GM18951 (cell line): Measurements from ENCODE around the gene DTL.

Source experiments
- POLR2A ChIP-seq: IDR thresholded peaks from 4 replicates; pipeline ENCODE4 v1.6.1; 2011; ENCODE audit warnings: mild to moderate bottlenecking; ENCODE audit not compliant: insufficient read length, insufficient read depth; ENCODE audit errors: extremely low read depth
- in situ Hi-C: fragments of 300-500 bp; cut with MboI; formaldehyde crosslinking; loops from one replicate; pipeline ENCODE4 v1.12.0; 2022; ENCODE audit warnings: low sequenced_read_pairs, mixed read lengths, inconsistent platforms; ENCODE audit not compliant: unreplicated experiment

Gene DTL

GRCh38 chr1:212110617-212111016 lies 75.1 kb downstream of the DTL start:
- no peak for TF ChIP-seq POLR2A
- in situ Hi-C loops = no loop called here

GRCh38 chr1:212111536-212111935 lies 76.0 kb downstream of the DTL start:
- in situ Hi-C loops = no loop called here

GRCh38 chr1:212113706-212114105 lies 78.2 kb downstream of the DTL start:
- no peak for TF ChIP-seq POLR2A

More at GRCh38 chr1:212111536-212111935, 76.0 kb downstream of the DTL start:
- TF ChIP-seq POLR2A = no peak

GRCh38 chr1:212118167-212118871 lies 82.8 kb downstream of the DTL start:
- TF ChIP-seq POLR2A = no peak
- in situ Hi-C loops = no loop called here

More at GRCh38 chr1:212113706-212114105, 78.2 kb downstream of the DTL start:
- in situ Hi-C loops = no loop called here

DNA sequence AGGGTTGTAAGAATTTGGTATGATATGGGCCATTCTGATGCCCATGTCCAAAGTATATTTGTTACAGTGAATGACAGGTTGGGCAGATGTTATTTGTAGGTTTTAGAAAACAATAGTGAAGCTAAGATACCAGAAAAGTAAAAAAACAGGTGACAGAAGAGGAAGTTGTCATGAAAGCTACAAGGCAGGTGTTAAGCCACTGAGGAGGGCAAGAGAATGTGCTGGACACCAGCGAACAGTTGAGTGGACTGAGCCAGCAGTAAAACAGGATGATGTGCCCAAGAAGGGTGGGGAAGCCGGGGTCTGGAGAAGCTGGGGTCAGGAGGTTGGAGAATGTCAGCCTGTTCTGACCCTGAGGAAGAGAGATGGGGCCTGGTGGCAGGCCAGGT lies 83.3 kb downstream of the DTL start:
- in situ Hi-C loops = no loop called here
- no peak for TF ChIP-seq POLR2A

- TF ChIP-seq POLR2A = no peak
- in situ Hi-C loops = no loop called here
Observed at GRCh38 chr1:212119397-212119837, 83.9 kb downstream of the DTL start.

- in situ Hi-C loops = no loop called here
- TF ChIP-seq POLR2A = no peak
Observed at GRCh38 chr1:212119863-212120262, 84.3 kb downstream of the DTL start.

DNA sequence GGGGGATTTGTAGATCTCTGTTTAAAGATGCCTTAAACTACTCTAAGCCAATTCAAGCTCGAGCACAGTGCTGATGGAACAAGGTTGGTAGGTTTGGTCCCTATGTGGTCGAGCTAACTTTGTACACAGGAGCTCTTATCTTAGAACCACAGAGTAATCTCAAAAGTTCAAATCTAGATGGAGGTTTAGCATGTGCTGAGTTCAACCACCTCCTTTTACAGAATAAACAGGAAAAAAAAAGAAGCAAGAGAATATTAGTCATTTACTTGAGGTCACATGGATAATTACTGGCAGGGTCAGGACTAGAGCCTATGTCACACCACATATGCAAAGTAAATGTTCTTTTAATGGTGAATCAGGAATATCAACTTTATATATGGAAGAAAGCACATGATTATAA lies 86.2 kb downstream of the DTL start:
- in situ Hi-C loops = no loop called here
- TF ChIP-seq POLR2A = no peak

DNA sequence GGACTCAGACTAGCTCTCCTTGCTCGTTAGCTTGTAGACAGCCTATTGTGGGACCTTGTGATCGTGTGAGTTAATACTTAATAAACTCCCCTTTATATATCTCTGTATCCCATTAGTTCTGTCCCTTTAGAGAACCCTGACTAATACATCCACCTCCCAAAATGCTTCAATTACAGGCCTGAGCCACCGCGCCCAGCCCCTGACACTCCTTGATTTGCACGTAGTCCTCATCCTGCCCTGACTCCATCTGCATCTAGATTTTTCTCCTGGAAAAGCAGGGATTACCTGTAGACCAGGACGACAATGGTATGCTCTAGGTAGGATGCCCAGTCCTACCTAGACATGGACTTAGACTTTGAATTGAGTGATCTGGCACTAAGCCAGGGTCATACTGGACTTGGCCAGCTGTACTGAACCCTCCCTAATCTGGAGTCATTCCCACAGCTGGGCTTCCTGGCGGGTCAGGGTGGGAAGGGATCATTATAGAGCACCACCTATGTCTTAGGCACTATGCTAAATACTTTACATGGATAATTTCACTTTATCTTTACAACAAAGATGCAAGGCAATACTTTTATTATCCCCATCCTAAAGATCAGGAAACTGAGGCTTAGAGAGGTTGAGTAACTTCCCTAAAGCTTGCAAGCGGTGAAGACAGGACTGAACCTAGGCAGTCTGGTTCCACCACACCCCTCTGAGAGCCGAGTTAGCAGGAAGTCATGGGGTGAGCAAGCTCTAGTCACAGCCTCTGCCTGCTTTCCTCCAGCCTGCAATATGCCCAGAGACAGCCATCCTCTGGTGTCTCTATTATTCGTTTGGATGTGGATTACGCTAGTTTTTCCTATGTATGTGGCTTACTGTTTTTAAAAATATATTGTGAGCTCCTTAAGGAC lies 89.4 kb downstream of the DTL start:
- no peak for TF ChIP-seq POLR2A
- in situ Hi-C loops = no loop called here

GRCh38 chr1:212125654-212126053 lies 90.1 kb downstream of the DTL start:
- TF ChIP-seq POLR2A = no peak

DNA sequence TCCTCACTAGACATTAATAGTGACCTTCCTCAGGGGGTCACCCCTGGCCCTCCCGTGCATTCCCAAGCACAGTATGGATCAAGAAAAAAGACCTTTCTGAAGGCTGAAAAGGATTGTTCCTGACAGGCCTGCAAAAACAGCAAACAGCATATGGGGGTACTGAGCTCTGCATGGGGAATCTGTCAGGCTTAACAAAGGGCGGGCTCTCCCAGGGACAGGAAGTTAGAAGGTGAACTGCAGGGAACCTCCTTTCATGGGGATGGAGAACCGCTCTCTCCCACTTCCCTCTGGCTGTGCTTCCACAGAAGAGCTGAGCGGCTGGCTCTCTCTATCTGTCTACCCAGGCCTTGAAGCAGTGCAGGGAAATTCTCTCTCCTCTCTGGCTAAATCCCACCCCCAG lies 91.7 kb downstream of the DTL start:
- no peak for TF ChIP-seq POLR2A
- in situ Hi-C loops = no loop called here

More at GRCh38 chr1:212125654-212126053, 90.1 kb downstream of the DTL start:
- in situ Hi-C loops = no loop called here

DNA sequence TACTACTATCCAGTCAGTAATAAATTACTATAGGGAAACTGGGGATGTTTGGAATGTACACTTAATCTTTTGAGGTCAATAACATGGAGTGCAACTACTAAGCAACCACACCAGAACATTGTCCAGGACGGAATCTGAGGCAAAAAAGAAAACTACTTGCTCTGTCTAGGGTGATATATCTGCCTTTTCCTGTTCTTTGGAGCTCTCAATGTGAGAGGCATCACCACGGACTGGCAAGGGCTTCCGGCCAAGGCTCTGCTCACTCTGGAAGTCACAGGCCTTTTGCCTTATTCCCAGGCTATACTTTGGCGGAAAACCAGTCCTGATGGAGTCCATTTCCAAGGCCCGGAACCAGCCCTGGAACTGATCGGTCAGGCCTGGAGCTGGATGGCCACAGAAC lies 94.2 kb downstream of the DTL start:
- in situ Hi-C loops = no loop called here
- TF ChIP-seq POLR2A = no peak

DNA sequence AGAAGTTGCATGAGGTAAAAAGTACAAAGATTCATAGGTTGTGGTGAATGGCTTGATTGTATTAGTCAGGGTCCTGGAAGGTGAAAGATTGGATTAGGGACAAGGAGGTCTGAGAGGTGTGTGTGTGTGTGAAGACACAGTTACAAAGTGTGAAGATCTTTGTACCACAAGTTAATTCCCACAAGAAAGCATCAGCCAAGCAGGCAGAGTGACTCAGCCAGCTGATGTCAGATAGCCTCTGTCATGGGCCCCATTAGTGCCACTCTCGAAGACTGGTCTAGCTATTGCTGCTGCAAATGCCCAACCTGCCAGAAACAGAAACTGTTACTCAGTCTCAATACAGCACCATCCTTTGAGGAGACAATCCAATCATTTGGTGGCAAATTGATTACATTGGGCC lies 96.5 kb downstream of the DTL start:
- TF ChIP-seq POLR2A = no peak
- in situ Hi-C loops = no loop called here

DNA sequence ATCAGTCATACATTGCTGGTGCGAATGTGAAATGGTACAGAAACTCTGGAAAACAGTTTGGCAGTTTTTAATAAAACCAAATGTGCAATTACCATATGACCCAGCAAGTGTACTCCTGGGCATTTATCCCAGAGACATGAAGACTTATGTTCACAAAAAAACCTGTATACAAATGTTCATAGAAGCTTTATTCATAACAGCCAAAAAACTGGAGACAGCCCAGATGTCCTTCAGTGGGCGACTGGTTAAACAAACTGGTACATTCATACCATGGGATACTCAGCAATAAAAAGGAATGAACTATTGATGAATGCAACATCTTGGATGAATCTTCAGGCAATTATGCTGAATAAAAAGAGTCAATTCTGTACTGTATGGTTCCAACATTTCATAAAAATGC lies 97.8 kb downstream of the DTL start:
- in situ Hi-C loops = no loop called here
- TF ChIP-seq POLR2A = no peak
